Naive thymus-derived CD4-positive, alpha-beta T cell (primary cell): ENCODE measurements around the gene N4BP3. TPM values are rescaled to one million over a fixed set of nuclear protein-coding genes. Genes with fewer than 3 reads are reported as not detected.

Experiments used
- ATAC-seq: fragments of 150-1000 bp; cut with Tn5 transposase; 2 replicates; pipeline ENCODE4 v1.10.0; 2021; ENCODE audit warnings: mild to moderate bottlenecking, moderate library complexity
- CTCF ChIA-PET: fragments of 350-600 bp; sonication (Branson Sonifier 250); formaldehyde crosslinking; loops from one replicate; lab custom pipeline; 2021; ENCODE audit warnings: antibody characterized with exemption; lab: Charles Lee
- POLR2A ChIA-PET: fragments of 350-600 bp; sonication (Branson Sonifier 250); formaldehyde crosslinking; loops from one replicate; lab custom pipeline; 2021; ENCODE audit warnings: antibody characterized with exemption, inconsistent platforms; lab: Charles Lee
- DNase-seq, 9 donors: peaks; one replicate each; pipeline versions ENCODE4 v3.0.0 to v3.0.0-alpha.2; 2020 to 2022; ENCODE audit warnings: mixed read lengths in 1 of 9
- H3K27ac ChIP-seq: one replicate; pipeline ENCODE4 v1.7.0; 2013; ENCODE audit warnings: mild to moderate bottlenecking, low read depth, low read length, moderate library complexity
- H3K27me3 ChIP-seq, 2 donors: one replicate each; pipeline ENCODE4 v1.7.0; 2013; ENCODE audit warnings: low read length in 2 of 2, mild to moderate bottlenecking in 2 of 2, moderate library complexity in 2 of 2; ENCODE audit not compliant: control insufficient read depth in 2 of 2, insufficient read depth in 2 of 2
- H3K36me3 ChIP-seq, 3 experiments: 1 replicate in 2 of 3; 2 replicates in 1 of 3; pipeline ENCODE4 v1.7.0; 2013; ENCODE audit warnings: low read length in 3 of 3, mild to moderate bottlenecking in 3 of 3, moderate library complexity in 1 of 3; ENCODE audit not compliant: insufficient read depth in 3 of 3, control insufficient read depth in 2 of 3
- H3K4me1 ChIP-seq, 2 donors: one replicate each; pipeline ENCODE4 v1.7.0; 2013; ENCODE audit warnings: low read length in 2 of 2, mild to moderate bottlenecking in 2 of 2, moderate library complexity in 1 of 2; ENCODE audit not compliant: control insufficient read depth in 2 of 2, insufficient read depth in 2 of 2
- H3K4me3 ChIP-seq: 2 replicates; pipeline ENCODE4 v1.7.0; 2013; ENCODE audit warnings: mild to moderate bottlenecking, low read length
- H3K9me3 ChIP-seq, 3 experiments: 1 replicate in 2 of 3; 2 replicates in 1 of 3; pipeline ENCODE4 v1.7.0; 2013; ENCODE audit warnings: low read length in 3 of 3; ENCODE audit not compliant: control insufficient read depth in 2 of 3
- H3K27ac Mint-ChIP-seq, 9 donors: one replicate each; pipeline ENCODE4 v1.8.0; 2020 to 2022; ENCODE audit warnings: mixed read lengths in 9 of 9, mild to moderate bottlenecking in 8 of 9, moderate library complexity in 5 of 9, inconsistent platforms in 2 of 9
- H3K27me3 Mint-ChIP-seq, 5 donors: one replicate each; pipeline ENCODE4 v1.8.0; 2021 to 2022; ENCODE audit warnings: mixed read lengths in 5 of 5, mild to moderate bottlenecking in 1 of 5
- H3K36me3 Mint-ChIP-seq, 5 donors: one replicate each; pipeline ENCODE4 v1.8.0; 2020 to 2022; ENCODE audit warnings: mixed read lengths in 5 of 5, mild to moderate bottlenecking in 3 of 5, inconsistent platforms in 1 of 5
- H3K4me1 Mint-ChIP-seq, 7 donors: one replicate each; pipeline ENCODE4 v1.8.0; 2020 to 2022; ENCODE audit warnings: mixed read lengths in 7 of 7, mild to moderate bottlenecking in 3 of 7, inconsistent platforms in 1 of 7
- H3K4me3 Mint-ChIP-seq, 10 donors: one replicate each; pipeline ENCODE4 v1.8.0; 2020 to 2022; ENCODE audit warnings: mild to moderate bottlenecking in 10 of 10, mixed read lengths in 10 of 10, moderate library complexity in 6 of 10, inconsistent platforms in 2 of 10
- H3K9me3 Mint-ChIP-seq, 11 donors: one replicate each; pipeline ENCODE4 v1.8.0; 2020 to 2022; ENCODE audit warnings: mixed read lengths in 11 of 11, mild to moderate bottlenecking in 4 of 11, inconsistent platforms in 1 of 11, moderate library complexity in 1 of 11
- intact Hi-C, 2 donors: fragments of 100-400 bp; cut with micrococcal nuclease; formaldehyde crosslinking; loops; one replicate each; pipeline ENCODE4 v1.15.1; 2023
- polyA plus RNA-seq, 2 donors: library from polyadenylated mRNA; unstranded; fragments of 300-500 nt; fragmentation: Illumina TruSeq; gene quantifications; one replicate each; pipeline ENCODE4 v1.2.3, GENCODE V29; 2021
- total RNA-seq, 6 experiments: library from RNA in 5 of 6; stranded (reverse) in 5 of 6; gene quantifications; 1 replicate in 5 of 6; 2 replicates in 1 of 6; pipeline ENCODE4 v1.2.3 and lab custom pipeline; 2021 to 2026

Gene N4BP3
- total and polyA plus RNA-seq, 7 experiments from 2014 or later = 0.19 to 3.5 (median 1.1) TPM

DNA sequence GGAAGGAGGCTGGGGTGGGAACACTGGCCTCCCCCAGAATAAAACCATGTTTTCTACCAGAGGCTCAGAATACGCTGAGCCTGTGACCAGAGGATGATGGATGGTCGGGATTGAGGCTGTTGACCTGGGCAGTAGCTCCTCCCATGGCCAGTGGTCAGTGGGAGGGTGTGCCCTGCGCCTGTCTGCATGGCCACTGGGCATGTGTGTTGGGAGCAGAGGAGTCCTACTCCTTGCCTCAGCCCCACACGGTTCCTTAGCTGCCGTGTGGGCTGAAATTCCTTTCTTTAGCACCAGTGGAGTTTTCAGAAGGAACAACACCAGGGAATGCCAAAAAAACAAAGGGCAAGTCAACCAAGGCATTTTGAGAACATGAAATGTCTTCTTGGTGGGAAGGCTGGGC lies 9.0 kb downstream of the N4BP3 start:
- no peaks in the 10 kb centered on the region for H3K36me3 Mint-ChIP-seq
- H3K27ac ChIP-seq = no peak overlapping the region
- POLR2A ChIA-PET = interaction anchor here (0.9 to 2.4 kb wide), 2 partner anchors 8 to 31 kb away, joined by 3 to 16 read pairs; partner anchors contain the start of genes NHP2 and RMND5B
- H3K36me3 ChIP-seq = no peaks in the 10 kb centered on the region
- H3K4me3 Mint-ChIP-seq = no peak overlapping the region
- H3K27me3 Mint-ChIP-seq = no peaks in the 10 kb centered on the region
- no peak overlapping the region for H3K27ac Mint-ChIP-seq
- no peaks in the 10 kb centered on the region for H3K9me3 ChIP-seq
- no peaks in the 10 kb centered on the region for H3K27me3 ChIP-seq
- no peak for ATAC-seq
- peaks cover 5 to 17% (median 12%) of the 10 kb centered on the region in 7 donors for H3K4me1 Mint-ChIP-seq
- intact Hi-C loops = no loop called here
- no peak overlapping the region for H3K4me3 ChIP-seq
- CTCF ChIA-PET = interaction anchor here (3.3 kb wide), 2 partner anchors 20 to 23 kb away, joined by 14 to 25 read pairs; no protein-coding TSS in a partner anchor
- no peak for DNase-seq
- H3K9me3 Mint-ChIP-seq = no peaks in the 10 kb centered on the region
- H3K4me1 ChIP-seq = peaks cover 13 to 17% of the 10 kb centered on the region in 2 donors

DNA sequence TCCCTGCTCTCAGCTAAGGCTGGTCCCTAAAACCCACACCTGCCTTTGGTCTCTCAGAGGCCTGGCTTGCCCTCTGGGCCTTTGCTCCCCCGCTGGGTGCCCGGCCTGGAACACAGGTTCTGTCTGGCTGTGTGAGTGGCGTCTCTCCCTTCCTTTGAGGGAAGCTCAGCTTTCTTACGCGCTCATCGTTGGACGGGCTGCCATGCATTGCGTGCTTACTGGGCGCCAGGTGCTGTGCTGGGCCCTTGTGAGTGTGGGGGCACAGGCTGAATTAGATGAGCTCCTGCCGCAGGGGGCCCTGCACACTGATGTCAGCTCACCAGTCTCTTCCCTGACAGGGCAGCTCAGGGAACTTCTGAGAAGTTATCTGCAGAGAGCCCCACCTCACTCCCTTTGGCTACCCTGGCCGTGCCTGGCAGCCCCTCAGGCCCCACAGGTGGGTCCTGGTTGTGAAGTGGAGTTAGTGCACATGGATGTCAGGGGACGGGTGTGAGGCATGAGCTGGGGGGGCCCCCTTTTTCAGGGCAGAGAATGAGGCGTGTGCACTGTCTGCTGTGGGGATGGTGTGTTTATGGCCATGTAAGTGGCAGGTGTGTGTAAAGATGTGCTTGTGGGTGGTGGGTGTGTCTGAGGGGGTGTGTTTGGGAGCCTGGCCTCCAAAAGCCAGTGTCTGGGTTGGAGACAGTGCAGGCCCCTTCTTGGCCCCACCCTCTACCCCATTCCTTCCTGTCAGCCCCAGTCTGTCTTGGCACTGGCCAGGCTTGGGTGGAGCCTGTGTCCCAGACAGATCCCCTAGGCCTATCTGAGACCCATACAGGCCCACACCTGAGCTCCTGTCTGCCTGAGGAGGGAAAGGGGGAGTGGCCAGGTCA lies 10.0 kb downstream of the N4BP3 start:
- H3K27me3 Mint-ChIP-seq = no peaks in the 10 kb centered on the region
- H3K4me1 ChIP-seq = peaks cover 7 to 9% of the 10 kb centered on the region in 2 donors
- peaks cover 5 to 17% (median 12%) of the 10 kb centered on the region in 7 donors for H3K4me1 Mint-ChIP-seq
- H3K36me3 ChIP-seq = no peaks in the 10 kb centered on the region
- DNase-seq (no peak), ATAC-seq (no peak)
- H3K36me3 Mint-ChIP-seq = no peaks in the 10 kb centered on the region
- intact Hi-C loops = no loop called here
- no peak overlapping the region for H3K4me3 Mint-ChIP-seq
- no peak overlapping the region for H3K27ac Mint-ChIP-seq
- CTCF ChIA-PET = interaction anchor here (0.7 kb wide), 2 partner anchors 21 to 22 kb away, joined by 3 read pairs; no protein-coding TSS in a partner anchor
- no peaks in the 10 kb centered on the region for H3K9me3 Mint-ChIP-seq
- H3K27ac ChIP-seq = no peak overlapping the region
- POLR2A ChIA-PET = interaction anchor here (0.5 to 1.2 kb wide), 3 partner anchors 9 to 1702 kb away, joined by 3 read pairs; partner anchors contain the start of gene NHP2
- no peaks in the 10 kb centered on the region for H3K27me3 ChIP-seq
- no peak overlapping the region for H3K4me3 ChIP-seq
- no peaks in the 10 kb centered on the region for H3K9me3 ChIP-seq

DNA sequence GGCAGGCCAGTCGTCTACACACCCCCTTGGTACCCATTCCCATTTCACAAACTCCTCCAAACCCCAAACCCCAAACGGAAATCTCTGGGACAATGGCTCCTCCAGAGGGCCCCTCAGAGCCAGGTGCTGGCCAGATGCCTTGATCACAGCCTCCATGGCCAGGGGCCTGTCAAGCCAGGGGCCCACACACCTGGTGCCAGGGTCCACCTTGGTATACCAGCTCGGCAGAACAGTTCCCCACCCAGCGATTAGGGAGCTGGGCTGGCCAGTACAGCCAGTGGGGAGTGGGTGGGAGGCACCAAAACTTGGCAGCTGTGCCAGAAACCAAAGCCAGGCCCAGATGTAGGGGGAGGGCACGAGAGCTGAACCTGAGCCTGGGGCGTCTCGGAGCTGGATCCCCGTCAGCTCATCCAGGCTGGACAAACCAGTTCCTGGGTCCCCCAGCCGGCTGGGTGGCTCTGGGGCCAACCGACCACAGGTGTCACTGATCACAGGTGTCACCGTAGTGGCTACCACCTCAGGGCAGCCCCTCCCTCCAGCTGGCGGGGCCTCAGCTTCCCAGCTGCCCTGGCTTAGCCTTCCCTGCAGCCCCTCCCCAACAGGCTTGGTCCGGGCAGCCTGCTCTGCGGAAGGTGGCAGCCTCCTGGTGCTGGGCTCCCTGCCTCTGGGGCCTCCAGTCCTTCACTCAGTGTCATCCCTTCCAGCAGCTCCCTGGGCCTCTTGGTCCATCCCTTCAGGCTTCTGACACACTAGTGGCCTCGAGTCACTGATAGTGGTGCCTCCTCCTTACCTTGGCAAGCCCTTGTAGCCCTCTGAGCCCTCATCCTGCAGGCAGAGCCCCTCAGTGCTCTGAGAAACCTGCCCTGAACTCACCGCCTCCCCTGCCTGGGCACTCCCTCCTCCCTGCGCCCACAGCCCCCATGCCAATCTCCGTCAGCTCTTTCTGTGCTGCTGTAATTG lies 10.9 kb downstream of the N4BP3 start:
- intact Hi-C loops = no loop called here
- H3K36me3 ChIP-seq = no peaks in the 10 kb centered on the region
- H3K27me3 ChIP-seq = no peaks in the 10 kb centered on the region
- no peak overlapping the region for H3K27ac Mint-ChIP-seq
- CTCF ChIA-PET = interaction anchor here (1.0 kb wide), 1 partner anchor 21 kb away, joined by 3 read pairs; no protein-coding TSS in a partner anchor
- peaks cover 0 to 3% (median 0%) of the 10 kb centered on the region in 5 donors for H3K27me3 Mint-ChIP-seq
- no peaks in the 10 kb centered on the region for H3K9me3 ChIP-seq
- no peaks in the 10 kb centered on the region for H3K36me3 Mint-ChIP-seq
- no peaks in the 10 kb centered on the region for H3K9me3 Mint-ChIP-seq
- no peak for DNase-seq
- peaks cover 5 to 17% (median 12%) of the 10 kb centered on the region in 7 donors for H3K4me1 Mint-ChIP-seq
- H3K4me1 ChIP-seq = peaks cover 4 to 9% of the 10 kb centered on the region in 2 donors
- ATAC-seq = no peak
- H3K4me3 Mint-ChIP-seq = no peak overlapping the region
- no peak overlapping the region for H3K27ac ChIP-seq
- POLR2A ChIA-PET = interaction anchor here (0.5 to 1.2 kb wide), 2 partner anchors 10 to 1701 kb away, joined by 3 read pairs; no protein-coding TSS in a partner anchor
- no peak overlapping the region for H3K4me3 ChIP-seq

DNA sequence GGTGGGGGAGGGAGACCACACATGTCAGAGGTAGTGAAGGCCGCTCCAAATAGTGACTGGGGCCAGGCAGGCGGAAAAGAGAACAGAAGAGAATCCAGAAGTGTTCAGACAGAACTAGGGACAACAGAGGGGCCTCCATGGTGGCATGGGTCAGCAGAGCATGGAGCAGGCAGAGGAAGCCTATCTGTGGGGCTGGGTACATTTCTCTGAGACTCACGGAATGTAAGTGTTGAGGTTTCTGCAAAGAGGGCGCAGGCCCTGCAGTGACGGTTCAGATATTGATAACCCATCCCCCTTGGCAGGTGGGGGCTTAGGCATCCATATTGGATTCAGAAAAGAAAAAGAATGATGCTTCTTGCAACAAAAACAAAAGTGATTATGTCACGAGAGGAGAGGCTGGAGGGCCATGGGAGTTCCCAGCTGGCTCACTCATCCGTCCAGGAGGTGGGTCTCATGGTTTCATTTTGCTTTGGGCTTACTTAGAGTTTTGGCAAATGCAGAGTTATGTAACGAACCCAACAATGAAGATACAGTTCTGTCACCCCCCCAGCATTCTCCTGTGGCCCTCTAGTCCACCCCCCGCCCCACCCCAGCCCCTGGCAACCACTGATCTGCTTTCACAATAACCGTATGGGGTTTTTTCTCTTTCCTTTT lies 12.0 kb downstream of the N4BP3 start:
- H3K4me3 ChIP-seq = no peak overlapping the region
- Mint-ChIP-seq H3K4me1 (peaks cover 5 to 17% (median 14%) of the 10 kb centered on the region in 7 donors), H3K27me3 (peaks cover 0 to 4% (median 0%) of the 10 kb centered on the region in 5 donors), H3K27ac (no peak overlapping the region), H3K36me3 (no peaks in the 10 kb centered on the region), H3K9me3 (no peaks in the 10 kb centered on the region), H3K4me3 (peak overlapping the region in 1 of 10 donors; percentile 11)
- DNase-seq (no peak), ATAC-seq (no peak)
- H3K4me1 ChIP-seq = peaks cover 4 to 9% of the 10 kb centered on the region in 2 donors
- ChIA-PET POLR2A (interaction anchor here (0.6 kb wide), 1 partner anchor 15 kb away, joined by 4 read pairs; no protein-coding TSS in a partner anchor), CTCF (no interaction called here)
- no peak overlapping the region for H3K27ac ChIP-seq
- H3K9me3 ChIP-seq = no peaks in the 10 kb centered on the region
- no peaks in the 10 kb centered on the region for H3K36me3 ChIP-seq
- H3K27me3 ChIP-seq = no peaks in the 10 kb centered on the region
- intact Hi-C loops = no loop called here

DNA sequence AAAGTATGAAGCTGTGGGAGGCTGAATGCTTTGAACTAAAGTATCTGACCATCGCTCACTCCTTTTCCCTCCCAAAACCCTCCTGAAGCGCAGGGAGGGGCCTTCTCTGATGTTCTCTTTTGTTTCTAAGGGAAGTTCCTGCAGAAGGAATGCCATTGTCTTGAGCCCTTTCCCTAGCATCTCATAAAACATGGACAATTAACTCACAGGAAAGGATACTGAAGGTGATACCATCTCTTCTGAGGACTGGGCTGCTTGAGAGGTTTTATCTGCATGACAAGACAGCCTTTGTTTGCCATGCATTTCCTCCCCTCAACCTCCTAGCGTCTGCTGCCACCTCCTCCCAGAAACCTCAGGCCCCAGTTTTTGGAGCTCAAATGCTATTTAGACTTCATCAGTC lies 13.2 kb downstream of the N4BP3 start:
- H3K9me3 ChIP-seq = no peaks in the 10 kb centered on the region
- no peaks in the 10 kb centered on the region for H3K27me3 ChIP-seq
- H3K4me3 ChIP-seq = no peak overlapping the region
- no peak overlapping the region for H3K27ac Mint-ChIP-seq
- H3K4me1 ChIP-seq = peaks cover 5 to 7% of the 10 kb centered on the region in 2 donors
- POLR2A ChIA-PET = no interaction called here
- H3K27me3 Mint-ChIP-seq = peaks cover 0 to 4% (median 0%) of the 10 kb centered on the region in 5 donors
- no peaks in the 10 kb centered on the region for H3K9me3 Mint-ChIP-seq
- DNase-seq (no peak), ATAC-seq (no peak)
- CTCF ChIA-PET = interaction anchor here (1.0 kb wide), 1 partner anchor 19 kb away, joined by 3 read pairs; no protein-coding TSS in a partner anchor
- H3K27ac ChIP-seq = no peak overlapping the region
- intact Hi-C loops = no loop called here
- no peaks in the 10 kb centered on the region for H3K36me3 ChIP-seq
- H3K4me1 Mint-ChIP-seq = peaks cover 5 to 12% (median 8%) of the 10 kb centered on the region in 7 donors
- no peak overlapping the region for H3K4me3 Mint-ChIP-seq
- peaks cover 0 to 2% (median 0%) of the 10 kb centered on the region in 5 donors for H3K36me3 Mint-ChIP-seq
